Right lobe of liver (tissue), 4 donors: ENCODE data around the gene RGS16.

Experiments used
- POLR2A ChIP-seq: fragments of 450-650 bp; IDR thresholded peaks from one replicate; pipeline ENCODE4 v1.6.1; 2017; ENCODE audit warnings: antibody characterized with exemption, mild to moderate bottlenecking
- TF ChIP-seq, protein P1 (sequence below), 4 donors: fragments of 200-600 bp in 3 of 4; fragments of 450-650 bp in 1 of 4; IDR thresholded peaks; one replicate each; pipeline versions ENCODE4 v1.5.1 to v1.8.0; 2016 to 2022; ENCODE audit warnings: antibody characterized with exemption in 4 of 4, mild to moderate bottlenecking in 2 of 4
- donor health status: DM: no; HTN: no; CAD: no.
- donor health status: DM: no; HTN: no; CAD: no.
- donor health status: DM: no; HTN: yes; CAD: no.

DNA sequence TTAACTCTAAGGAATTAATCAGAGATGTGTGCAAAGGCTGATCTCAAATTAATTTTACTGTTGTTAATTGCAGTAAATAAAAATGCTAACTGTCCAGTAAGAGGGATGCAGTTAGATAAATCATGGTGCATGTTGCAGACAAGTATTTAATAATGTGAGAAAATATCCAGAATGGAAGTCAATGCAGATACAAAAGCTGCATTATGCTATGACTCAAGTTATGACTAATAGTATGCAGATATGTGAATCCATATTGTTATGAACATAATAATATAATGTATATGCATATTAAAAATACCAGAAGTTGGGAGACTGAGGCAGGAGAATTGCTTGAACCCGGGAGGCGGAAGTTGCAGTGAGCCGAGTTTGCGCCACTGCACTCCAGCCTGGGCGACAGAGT is 36.6 kb downstream of the RGS16 start:
- TF ChIP-seq, protein P1, sequence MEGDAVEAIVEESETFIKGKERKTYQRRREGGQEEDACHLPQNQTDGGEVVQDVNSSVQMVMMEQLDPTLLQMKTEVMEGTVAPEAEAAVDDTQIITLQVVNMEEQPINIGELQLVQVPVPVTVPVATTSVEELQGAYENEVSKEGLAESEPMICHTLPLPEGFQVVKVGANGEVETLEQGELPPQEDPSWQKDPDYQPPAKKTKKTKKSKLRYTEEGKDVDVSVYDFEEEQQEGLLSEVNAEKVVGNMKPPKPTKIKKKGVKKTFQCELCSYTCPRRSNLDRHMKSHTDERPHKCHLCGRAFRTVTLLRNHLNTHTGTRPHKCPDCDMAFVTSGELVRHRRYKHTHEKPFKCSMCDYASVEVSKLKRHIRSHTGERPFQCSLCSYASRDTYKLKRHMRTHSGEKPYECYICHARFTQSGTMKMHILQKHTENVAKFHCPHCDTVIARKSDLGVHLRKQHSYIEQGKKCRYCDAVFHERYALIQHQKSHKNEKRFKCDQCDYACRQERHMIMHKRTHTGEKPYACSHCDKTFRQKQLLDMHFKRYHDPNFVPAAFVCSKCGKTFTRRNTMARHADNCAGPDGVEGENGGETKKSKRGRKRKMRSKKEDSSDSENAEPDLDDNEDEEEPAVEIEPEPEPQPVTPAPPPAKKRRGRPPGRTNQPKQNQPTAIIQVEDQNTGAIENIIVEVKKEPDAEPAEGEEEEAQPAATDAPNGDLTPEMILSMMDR (IDR thresholded peaks at IDR 0.05): no peak
- TF ChIP-seq POLR2A: no peak
